GOT3 (cell line): ENCODE measurements around the gene COX7C.
"Not testable (repeated sequence)": the region's sequence is repeated elsewhere in the genome, so short reads cannot be mapped to it uniquely, and the experiment has no call there.

Experiments
- DNase-seq: peaks from one replicate; lab custom pipeline; 2025; ENCODE audit warnings: mixed read lengths; lab: John Stamatoyannopoulos, UW

COX7C gene

GRCh38 chr5:86617756-86618576 lies at the start of gene COX7C:
Gene COX7C, plus strand, starts transcription at chr5:86617941. Its CDS starts 115 bp downstream, at chr5:86618056.
- peak; percentile 54 for DNase-seq

GRCh38 chr5:86569522-86570426 lies 48.0 kb upstream of the COX7C start:
- not testable (repeated sequence) for DNase-seq

- no peak for DNase-seq
Observed at GRCh38 chr5:86570427-86571083, 47.2 kb upstream of the COX7C start.

GRCh38 chr5:86571109-86571508 lies 46.6 kb upstream of the COX7C start:
- DNase-seq = not testable (repeated sequence)

GRCh38 chr5:86572825-86573517 lies 44.8 kb upstream of the COX7C start:
- no peak for DNase-seq

- no peak for DNase-seq
Observed at GRCh38 chr5:86579502-86579901, 38.2 kb upstream of the COX7C start.

- DNase-seq = no peak
Observed at GRCh38 chr5:86596476-86596875, 21.3 kb upstream of the COX7C start.

GRCh38 chr5:86605881-86606280 lies 11.9 kb upstream of the COX7C start:
- no peak for DNase-seq

GRCh38 chr5:86613455-86613854 lies 4.3 kb upstream of the COX7C start:
- no peak for DNase-seq

GRCh38 chr5:86617309-86617755 lies 409 bp upstream of the COX7C start:
- no peak for DNase-seq

GRCh38 chr5:86623785-86624483 lies 6.2 kb downstream of the COX7C start:
- DNase-seq = no peak

GRCh38 chr5:86625148-86625547 lies 7.4 kb downstream of the COX7C start:
- no peak for DNase-seq

GRCh38 chr5:86626149-86626548 lies 8.4 kb downstream of the COX7C start:
- no peak for DNase-seq

GRCh38 chr5:86631165-86631564 lies 13.4 kb downstream of the COX7C start:
- DNase-seq = no peak

- DNase-seq = no peak
Observed at GRCh38 chr5:86640998-86641397, 23.3 kb downstream of the COX7C start.

GRCh38 chr5:86644843-86645242 lies 27.1 kb downstream of the COX7C start:
- DNase-seq = no peak

- no peak for DNase-seq
Observed at GRCh38 chr5:86645885-86646284, 28.1 kb downstream of the COX7C start.

GRCh38 chr5:86646671-86647070 lies 28.9 kb downstream of the COX7C start:
- DNase-seq = no peak

GRCh38 chr5:86649832-86650505 lies 32.2 kb downstream of the COX7C start:
- DNase-seq = no peak

- DNase-seq = not testable (repeated sequence)
Observed at GRCh38 chr5:86660771-86661170, 43.0 kb downstream of the COX7C start.
